MV-4-11 (cell line): Measurements from ENCODE around the gene SLC23A2.

Source experiments
- DNase-seq: peaks from one replicate; lab custom pipeline; 2025; lab: John Stamatoyannopoulos, UW

SLC23A2 gene

DNA sequence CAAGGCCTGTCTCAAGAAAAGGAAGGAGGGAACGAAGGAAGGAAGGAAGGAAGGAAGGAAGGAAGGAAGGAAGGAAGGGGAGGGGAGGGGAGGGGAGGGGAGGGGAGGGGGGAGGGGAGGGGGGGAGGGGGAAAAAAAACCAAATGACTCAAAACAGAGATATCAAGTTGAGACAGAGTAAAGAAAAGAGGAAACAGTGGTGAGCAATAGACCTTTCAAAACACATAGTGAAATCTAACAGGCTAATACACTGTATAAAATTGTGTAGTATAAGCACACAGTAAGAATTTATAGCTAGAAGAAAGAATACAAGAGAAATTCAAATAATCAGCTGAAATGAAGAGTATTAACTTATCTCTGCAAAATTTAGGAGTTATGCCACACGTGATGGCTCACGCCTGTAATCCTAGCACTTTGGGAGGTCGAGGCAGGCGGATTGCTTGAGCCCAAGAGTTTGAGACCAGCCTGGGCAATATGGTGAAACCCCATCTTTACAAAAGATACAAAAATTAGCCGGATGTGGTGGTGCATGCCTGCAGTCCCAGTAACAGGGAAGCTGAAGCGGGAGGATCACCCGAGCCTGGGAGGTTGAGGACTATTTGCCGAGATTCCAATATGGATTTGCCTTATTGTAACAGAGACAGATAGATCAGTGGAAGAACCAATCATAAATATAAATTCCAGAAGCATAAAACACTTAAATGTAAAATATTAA, 156.4 kb downstream of the SLC23A2 start:
- peak; percentile 83 for DNase-seq

DNA sequence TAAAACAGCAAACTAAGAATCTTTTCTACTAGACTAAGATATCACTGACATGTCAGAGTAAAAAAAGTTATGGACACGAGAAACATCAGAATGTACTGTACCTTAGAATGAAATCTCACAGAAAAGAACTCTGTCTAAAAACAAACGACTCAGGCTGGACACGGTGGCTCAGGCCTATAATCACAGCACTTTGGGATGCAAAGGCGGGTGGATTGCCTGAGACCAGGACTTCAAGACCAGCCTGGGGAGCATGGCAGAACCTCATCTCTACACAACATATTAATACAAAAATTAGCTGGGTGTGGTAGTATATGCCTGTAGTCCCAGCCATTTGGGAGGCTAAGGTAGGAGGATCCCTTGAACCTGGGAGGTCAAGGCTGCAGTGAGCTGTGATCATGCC, 157.0 kb downstream of the SLC23A2 start:
- DNase-seq, result no peak

DNA sequence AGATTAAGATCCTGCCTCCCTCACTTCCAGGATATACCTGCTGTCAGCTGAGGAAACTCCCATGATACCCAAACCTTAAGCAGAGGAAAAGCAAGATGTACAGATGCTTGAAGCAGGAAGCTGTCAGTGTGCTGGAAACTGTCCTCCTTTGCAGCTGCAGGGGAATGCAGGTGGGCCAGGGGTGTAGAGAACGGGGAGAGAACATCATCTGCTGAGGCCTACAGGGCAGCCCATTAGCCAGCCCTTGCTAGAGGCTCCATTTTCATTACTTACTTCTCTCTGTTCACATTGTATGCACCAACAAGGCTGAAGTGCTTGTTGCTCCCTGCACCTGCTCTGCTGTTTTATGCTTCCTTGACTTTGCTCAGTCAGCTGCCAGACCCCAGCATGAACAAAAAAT, 160.5 kb downstream of the SLC23A2 start:
- DNase-seq, result no peak

DNA sequence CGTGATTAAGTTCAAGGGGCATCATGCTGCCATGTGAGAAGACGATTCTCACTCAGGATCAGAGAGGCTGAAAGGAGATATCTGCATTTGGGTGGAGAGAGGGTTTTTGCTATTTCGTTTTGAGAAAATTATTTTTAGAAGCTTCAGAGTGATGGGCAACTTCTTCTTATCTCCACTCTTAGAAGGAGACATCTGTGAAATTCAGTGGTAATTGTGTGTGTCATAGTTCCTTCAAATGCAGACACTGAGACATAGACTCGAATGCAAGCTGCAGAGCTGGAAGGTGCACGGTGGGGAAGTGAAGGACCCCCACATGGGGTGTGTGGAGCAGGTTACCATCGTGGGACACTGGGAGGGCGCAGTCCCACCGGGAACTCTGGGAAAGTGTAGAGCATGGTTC, 162.8 kb downstream of the SLC23A2 start:
- DNase-seq, result no peak

DNA sequence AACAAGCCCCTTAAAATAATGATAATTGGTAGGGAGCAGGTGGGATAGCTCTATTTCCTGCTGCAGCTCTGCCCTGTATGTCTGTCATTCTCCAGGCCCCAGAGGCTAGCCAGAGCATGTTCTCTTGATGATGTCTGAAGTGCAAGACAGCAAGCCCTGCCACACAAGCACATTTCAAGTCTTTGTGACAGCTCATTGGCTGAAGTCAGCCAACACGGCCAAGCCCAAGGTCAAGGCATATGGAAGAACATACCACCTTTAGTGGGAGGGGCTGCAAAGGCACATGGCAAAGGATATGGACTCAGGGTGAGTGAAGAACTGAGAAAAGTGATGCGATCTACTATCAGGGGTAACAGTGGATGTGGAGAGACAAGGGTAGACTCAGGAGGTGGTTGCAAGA, 163.6 kb downstream of the SLC23A2 start:
- DNase-seq, result no peak

DNA sequence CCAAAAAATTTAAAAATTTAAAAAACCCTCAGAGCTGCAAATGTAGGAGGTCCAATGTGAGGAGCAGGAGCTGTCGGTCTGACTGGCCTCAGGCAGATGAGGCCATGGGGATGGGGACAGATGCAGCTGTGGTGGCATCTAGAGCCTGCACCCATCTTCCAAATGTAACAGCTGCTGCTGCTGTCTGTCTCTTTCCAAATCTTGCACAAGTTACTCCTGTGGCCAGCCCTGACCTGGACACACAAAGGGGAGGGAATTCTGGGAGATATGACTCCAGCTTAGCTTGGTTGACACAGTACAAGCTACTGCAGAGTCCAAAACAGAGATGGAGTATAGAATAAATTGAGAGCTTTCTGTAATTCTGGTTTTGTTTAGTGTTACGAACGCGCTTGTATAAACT, 164.4 kb downstream of the SLC23A2 start:
- DNase-seq, result no peak

DNA sequence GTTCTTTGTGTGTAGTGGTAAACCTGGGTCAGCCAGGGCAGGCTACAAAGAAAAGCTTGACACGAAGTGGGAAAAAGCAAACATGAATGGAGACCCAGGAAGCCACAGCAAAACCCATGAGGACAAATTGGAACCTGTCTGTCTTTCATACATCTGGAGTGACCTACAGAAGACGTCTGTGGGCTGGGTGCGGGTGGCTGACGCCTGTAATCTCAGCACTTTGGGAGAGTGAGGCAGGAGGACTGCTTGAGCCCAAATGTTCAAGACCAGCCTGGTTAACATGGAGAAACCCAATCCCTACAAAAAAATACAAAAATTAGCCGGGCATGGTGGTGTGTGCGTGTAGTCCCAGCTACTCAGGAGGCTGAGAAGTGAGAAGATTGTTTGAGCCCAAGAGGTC, 164.8 kb downstream of the SLC23A2 start:
- DNase-seq, result no peak

DNA sequence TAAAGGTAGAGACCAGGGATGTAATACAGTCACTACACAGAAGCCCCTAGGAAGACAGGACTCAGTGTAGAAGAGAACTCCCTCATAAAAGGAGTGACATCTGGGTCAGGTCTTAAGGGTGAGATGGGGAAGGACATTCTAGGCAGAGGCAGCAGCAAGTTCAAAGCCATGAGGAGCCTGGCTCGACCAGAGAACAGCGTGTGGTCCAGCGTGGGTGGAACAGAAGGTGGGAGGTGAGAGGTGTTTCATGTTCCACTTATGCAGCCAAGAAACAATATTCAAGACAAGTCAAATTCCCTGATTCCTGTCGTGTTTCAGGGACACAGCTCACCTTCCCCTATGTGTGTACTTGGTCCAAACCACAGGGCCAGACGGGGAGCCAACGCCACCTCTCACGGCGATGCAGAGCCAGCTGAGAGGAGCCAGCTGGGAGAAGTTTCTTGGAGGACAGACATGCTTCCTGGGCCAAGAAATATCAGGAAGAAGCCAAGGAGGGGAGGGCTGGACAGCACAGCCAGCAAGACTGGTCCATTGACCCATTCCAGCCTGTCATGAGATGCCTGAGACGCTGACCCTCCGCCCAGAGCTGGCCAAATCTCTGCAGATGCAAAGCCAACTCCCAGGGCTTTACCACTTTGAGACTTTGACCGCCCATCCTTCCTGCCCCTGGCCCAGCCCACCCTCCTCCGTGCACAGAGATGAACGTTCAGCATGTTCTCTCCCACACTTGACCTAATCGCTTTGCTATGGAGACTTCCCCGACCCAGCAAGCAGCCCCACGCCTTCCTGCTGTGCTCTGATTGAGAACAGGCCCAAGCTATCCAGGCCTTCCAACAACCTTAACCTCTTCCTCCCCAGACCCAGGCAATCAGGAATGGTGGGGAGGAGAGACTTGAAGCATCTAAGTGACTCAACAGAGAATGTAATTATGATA, 165.8 kb downstream of the SLC23A2 start:
- DNase-seq, result no peak

DNA sequence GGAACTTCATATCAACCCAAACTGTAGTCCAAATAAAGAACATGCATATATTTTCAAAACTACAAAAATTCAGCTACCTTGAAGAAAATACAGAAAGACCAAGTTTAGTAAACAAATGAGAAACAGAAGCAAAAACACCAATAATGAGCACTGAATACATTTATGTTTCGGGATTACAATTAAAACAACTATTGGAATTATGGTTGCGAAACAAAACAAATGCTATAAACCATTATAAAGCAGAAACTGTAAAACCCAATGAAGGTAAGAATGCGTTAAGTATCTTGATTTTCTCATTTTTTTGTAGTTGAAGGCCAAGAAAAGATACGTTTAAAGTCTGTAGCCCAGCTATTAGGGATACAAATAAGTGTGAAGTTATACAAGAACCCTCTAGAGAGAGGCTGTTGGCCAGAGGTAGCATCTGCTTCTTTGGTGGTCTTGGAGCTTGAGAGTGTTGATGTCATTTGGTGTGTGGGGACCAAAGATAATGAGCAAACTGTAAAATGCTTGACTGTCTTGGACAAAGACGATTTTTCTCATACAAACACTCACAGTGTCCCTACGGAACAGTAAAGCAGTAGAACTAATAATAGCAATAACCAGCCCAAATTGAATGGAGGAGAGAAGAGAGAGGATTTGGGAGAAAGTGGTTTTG, 168.1 kb downstream of the SLC23A2 start:
- no peak for DNase-seq

DNA sequence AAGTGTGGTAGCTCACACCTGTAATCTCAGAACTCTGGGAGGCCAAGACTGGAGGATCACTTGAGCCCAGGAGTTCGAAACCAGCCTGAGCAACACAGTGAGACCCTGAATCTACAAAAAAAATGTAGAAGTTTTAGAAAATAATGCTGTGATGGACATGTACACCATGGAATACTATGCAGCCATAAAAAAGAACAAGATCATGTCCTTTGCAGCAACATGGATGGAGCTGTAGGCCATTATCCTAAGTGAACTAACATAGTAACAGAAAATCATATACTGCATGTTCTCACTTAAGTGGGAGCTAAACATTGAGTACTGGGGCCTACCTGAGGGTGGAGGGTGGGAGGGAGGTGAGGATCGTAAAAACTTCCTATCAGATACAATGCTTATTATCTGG, 168.8 kb downstream of the SLC23A2 start:
- no peak for DNase-seq

DNA sequence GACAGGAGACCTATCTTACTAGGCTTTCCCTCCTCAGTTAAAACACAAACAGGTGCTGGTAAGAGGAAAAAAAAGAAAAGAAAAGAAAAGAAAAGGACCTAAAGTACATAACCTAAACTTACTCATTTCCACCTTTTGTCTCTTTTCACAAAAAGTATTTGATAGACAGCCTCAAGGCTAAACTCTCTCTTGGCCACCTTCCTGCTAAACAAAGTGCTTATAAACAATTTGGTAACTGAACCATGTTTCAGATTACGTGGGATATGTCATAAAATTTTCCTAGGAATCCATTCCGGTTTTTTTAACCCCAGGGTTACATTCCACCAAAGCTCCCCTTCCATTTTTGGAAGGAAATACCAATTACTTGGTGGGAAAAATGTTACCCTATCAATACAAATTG, 170.6 kb downstream of the SLC23A2 start:
- DNase-seq, result no peak

DNA sequence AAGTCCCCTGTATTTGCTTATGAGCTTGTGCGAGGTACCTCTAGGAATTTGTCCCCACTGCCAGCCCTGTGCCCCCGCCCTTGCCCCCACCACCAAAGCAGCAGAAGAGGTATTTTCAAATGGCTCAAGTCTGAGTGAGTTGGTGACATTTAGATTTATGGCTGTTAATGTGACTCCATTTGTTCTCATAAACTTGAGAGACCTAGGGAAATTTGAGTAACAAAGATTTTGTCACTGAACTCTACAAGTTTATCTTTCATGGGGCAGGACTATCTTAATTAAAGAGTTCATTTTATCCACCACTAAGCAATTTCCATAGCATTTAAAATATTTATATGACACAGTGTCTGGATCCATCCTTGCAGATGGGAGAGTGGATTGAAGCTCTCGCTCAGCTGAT, 171.1 kb downstream of the SLC23A2 start:
- no peak for DNase-seq

DNA sequence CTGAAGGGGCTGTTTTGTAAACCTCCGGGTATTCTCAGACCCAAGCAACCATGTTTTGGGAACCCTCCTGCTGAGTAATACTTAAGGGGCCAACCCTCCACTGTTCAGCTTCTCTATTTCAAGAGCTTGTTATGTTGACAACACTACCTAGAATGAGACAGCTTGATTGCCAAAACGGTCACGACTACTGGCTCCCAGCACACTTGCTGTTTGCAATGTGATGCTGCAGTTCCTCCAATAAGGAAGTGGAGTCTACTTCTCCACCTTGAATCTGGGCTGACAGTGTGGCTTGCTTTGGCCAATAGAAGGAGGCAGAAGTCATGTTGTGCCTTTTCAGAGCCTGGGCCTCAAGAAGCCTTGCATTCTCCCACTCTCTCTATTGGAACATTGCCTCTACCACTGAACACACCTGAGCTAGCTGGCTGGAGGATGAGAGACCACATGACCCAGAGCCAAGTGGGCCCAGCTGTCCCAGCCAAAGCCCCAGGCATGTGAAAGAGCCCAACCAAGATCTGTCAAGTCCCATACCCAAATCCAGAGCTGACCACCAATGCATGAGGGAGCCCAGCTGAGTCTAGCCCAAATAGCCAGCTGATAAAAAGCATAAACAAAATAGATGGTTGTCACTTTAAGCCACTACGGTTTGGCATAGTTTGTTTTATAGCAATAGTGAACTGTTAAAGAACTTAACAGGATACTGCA, 171.6 kb downstream of the SLC23A2 start:
- peak; percentile 87 for DNase-seq

DNA sequence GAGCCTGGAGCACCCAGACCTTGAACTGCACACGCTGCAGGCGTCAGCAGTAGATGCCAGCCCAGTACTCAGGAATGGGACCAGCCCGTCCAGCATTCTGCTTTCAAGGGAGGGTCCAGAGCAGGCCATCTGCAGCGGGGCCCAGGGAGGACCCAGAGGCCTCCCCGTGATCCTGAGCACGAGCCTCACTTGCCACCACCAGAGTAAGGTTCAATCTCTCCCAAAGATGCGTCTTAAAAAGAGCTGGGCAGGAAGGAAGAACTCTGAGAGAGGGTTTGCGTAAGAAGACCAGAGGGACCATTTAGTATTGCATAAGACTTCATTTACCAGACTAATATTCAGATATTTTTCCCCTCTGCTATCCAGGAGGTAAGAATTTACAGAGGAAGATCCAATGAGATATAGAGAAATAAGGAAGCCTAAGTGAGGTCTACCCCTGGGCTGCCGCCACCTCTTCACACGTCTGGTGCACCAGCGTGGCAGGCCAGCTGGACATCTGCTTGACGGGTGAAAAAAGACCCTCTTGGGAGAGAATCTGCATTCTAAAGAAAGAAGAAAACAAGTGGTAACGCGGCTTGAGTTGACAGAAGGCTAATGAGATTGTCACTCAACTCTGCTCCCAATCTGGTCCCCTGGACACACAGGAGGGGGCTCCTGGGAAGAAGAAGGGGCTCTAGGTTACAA, 172.3 kb downstream of the SLC23A2 start:
- peak; percentile 39 for DNase-seq

DNA sequence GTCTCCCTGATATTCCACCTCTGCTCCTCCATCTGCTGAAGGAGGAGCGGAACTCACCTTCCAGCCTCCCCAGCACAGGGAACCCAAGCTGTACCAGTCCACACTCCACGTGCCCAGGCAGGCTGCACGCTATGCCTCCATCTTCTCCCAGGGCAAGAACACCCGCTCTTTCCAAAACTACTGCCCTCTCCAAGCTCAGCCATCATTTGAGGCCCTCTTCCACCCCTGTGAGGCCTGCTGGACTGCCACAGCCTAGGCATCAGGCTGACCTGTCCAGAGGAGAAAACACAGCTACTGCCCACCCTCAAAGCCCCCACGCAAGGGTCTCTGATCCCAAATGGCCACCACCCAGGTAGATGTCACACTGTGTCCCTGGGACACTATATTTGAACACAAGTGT, 179.7 kb downstream of the SLC23A2 start:
- DNase-seq, result no peak

DNA sequence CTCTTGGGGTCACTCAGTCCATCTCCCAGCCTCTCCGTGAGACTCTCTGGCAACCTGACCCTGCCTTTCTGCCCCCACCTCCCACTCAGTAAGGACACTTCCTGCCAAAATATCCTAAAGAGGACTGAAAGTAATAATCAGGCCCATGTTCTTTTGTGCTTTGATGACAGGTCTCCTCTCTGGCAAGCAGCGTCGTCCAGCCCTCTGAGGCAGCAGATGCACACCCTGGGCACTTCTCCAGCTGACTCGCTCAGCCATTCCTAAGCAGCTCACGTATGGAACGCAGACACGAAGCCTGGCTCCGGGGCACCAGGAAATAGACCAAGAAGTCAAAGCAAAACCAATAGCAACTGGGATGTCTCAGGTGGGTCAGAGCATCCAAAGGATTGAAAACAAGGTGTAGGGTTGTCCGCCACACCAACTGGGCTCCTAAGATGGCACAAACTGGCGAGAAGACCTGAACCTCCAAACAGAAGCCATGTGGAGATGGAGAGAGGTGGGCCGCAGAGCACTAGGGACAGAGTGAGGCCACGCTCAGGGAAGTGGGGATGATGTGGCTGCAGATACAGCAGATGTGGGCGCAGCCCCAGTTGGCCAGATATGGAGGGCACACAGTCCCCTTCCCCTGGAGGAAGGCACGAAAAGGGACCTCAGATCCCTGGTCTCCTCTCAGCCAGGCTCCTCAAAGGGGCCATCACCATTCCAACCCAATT, 180.3 kb downstream of the SLC23A2 start:
- no peak for DNase-seq

DNA sequence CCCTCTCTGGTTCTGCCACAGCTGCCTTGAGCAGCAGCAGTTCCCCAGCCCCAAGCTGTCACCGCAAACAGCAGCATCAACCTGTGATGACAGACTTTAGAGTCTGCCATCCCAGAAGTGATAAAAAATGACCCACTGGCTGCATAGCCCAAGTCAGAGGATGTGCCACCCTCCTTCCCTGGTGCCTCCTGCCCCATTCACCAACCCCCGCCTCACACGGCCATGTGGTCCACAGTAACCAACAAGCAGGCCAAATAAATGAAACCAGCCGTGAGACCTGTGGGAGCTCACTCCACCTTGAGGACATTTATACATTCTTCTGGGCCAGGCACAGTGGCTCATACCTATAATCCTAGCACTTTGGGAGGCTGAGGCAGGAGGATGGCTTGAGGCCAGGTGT, 181.4 kb downstream of the SLC23A2 start:
- no peak for DNase-seq

DNA sequence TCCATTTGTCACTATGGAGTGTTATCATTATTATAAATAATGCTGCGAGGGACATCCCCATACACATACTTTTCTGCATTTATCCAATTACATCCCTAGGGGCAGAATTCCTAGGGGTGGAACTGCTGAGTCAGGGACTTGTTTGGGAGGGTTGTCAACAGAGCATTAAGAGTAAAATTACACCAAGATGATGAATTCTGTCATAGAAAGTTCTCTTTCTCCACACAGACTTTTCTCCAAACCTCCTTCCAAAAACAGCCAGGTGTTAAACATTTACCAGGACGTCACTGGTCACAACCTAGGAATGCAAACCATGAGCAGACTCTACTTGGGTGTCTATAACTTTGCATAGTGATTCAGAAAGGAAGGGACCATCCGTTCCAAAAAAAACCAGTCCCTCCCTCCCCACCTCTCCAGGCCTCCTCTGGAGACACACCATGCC, 184.1 kb downstream of the SLC23A2 start:
- DNase-seq, result no peak

DNA sequence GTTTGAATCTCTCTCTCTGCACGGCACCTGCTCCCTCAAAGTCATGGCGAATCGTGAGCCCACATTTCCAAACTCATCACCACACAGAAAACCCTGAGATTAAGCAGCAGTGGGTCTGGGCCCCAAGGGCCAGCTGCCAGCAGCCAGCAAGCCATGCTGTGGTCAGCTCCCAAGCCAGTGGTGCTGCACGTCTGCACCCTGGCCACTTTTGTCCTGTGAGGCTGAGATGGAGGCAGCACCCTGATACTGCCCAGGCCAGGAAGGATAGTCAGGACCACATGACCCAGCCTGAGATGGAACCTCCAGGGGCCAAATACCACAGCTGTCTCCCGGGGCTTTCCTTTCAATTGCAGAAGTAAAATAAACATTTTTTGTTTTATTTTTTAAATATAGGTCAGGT, 185.7 kb downstream of the SLC23A2 start:
- no peak for DNase-seq

DNA sequence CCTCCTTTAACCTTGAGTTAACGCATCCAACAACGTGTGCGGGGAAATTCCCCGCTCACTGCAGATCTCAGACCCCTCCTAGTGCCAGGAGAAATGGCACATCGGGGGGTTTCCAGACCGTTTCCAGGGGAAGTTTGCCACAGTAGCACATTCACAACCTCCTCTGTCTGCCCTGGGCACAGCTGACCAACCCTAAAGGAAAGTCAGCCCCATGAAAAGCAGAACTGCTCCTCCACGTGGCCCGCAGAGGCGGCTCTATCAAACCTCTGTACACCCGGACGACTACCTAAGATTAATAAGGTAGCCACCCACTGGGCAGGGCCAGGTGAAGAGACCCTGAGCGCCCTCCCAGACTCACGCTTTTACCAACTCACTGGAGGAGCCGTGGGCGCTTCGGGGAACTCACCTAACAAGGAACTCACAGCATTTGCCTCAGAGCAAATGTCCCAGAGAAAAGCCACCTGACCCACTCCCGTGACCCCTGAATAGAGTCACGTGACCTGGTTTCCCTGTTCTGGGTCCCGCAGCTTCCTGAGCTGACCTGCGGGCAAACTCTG, 186.5 kb downstream of the SLC23A2 start:
- DNase-seq, result peak; percentile 81
